Measurements from ENCODE around the gene JARID2.

Gene JARID2

DNA sequence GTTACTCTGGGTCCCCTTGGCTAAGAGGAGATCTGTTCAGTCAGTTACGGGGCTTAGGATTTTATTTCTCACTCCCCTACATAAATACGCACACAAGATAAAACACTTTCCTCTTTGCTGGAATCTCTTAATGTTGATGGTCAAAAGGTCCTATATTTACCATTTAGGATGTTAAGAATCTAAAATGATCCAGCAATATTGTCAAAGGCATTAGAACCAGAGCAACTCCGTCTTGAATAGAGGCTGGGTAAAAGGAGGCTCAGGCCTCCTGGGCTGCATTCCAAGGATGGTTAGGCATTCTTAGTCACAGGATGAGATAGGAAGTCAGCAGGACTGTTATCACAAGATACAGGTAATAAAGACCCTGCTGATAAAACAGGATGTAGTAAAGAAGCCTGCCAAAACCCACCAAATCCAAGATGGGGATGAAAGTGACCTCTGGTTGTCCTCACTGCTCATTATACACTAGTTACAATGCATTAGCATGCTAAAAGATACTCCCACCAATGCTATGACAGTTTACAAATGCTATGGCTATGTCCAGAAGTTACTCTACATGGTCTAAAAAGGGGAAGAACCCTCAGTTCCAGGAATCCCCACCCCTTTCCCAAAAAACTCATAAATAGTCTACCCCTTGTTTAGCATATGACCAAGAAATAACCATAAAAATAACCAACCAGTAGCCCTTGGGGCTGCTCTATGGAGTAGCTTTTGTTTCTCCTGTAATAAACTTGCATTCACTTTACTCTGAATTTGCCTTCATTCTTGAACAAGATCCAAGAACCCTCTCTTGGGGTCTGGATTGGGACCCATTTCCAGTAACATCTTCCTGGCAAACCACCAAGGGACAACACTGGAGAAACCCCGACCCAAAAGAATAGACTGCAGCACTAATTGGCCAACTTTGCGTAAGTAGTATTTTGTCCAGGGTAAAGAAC is 309.5 kb downstream of the JARID2 start:
- no peak overlapping the region for H4K8ac ChIP-seq (ENCODE audit: low read length)
- H2BK5ac ChIP-seq (ENCODE audit: low read depth, low read length, poor library complexity, severe bottlenecking): no peak overlapping the region
- WGBS: 91% methylated on average over 3 of the region's 5 CpGs

DNA sequence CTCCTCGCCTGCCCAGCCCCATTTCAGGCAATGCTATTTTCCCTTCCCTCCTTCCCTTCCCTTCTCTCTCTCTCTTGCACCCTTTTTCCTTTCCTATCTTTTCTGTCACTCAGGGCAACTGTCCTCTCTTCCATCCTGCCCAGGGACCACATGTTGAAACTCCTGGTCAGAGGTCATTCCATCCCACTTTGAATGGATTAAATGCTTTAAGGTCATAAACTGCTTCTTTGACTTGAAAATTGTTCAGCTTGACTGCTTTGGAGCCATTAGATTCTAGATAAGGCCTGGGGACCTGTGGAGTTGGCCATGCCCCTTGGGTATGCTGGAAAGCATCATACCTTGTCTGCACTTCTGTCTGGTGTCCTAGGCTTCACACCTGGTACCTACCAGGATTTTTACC is 310.8 kb downstream of the JARID2 start:
- H3K4me1 ChIP-seq (ENCODE audit: control insufficient read depth, insufficient read depth, low read depth, low read length): peaks cover under 1% of the 10 kb centered on the region
- H3K27ac ChIP-seq (ENCODE audit: low read length, poor library complexity, severe bottlenecking): no peak overlapping the region
- peaks cover 0 to under 1% of the 10 kb centered on the region in 2 experiments for H3K36me3 ChIP-seq (ENCODE audit: control insufficient read depth in 1 of 2, insufficient read depth in 2 of 2, low read depth in 1 of 2, low read length in 2 of 2)
- no peak overlapping the region for H2BK15ac ChIP-seq (ENCODE audit: low read depth, poor library complexity, severe bottlenecking)
- H3K14ac ChIP-seq (ENCODE audit: low read length in 2 of 2): no peak overlapping the region
- no peak overlapping the region for H3K4me3 ChIP-seq (ENCODE audit: insufficient read depth in 1 of 2, low read depth in 1 of 2, low read length in 2 of 2)
- no peaks in the 10 kb centered on the region for H3K9me3 ChIP-seq (ENCODE audit: control insufficient read depth, low read length)
- H3K4me2 ChIP-seq (ENCODE audit: low read length, poor library complexity, severe bottlenecking): no peak overlapping the region
- H2BK12ac ChIP-seq (ENCODE audit: low read length in 2 of 2): no peak overlapping the region
- H2BK5ac ChIP-seq (ENCODE audit: low read depth, low read length, poor library complexity, severe bottlenecking): no peak overlapping the region
- H2AK5ac ChIP-seq (ENCODE audit: low read length, severe bottlenecking): no peak overlapping the region
- H2BK120ac ChIP-seq (ENCODE audit: low read depth, low read length): no peak overlapping the region
- no peak for DNase-seq
- H4K8ac ChIP-seq (ENCODE audit: low read length): no peak overlapping the region
- 95% methylated on average over 1 of the region's 1 CpG for WGBS
- H2AFZ ChIP-seq (ENCODE audit: low read depth, low read length): no peak overlapping the region
- H3K27me3 ChIP-seq (ENCODE audit: control insufficient read depth in 1 of 2, insufficient read depth in 1 of 2, low read length in 2 of 2): no peaks in the 10 kb centered on the region
- H3K18ac ChIP-seq (ENCODE audit: low read depth in 1 of 2, low read length in 2 of 2): no peak overlapping the region
- H4K91ac ChIP-seq (ENCODE audit: low read length): no peak overlapping the region
- H3K23ac ChIP-seq (ENCODE audit: low read length in 2 of 2): no peak overlapping the region
- peak overlapping the region in 1 of 2 experiments; percentile 11 for H3K4ac ChIP-seq (ENCODE audit: low read depth in 1 of 2, low read length in 2 of 2)
- H3K79me1 ChIP-seq (replicated peaks; ENCODE audit: low read length, poor library complexity, severe bottlenecking): peaks cover 24% of the 10 kb centered on the region
- H3K9ac ChIP-seq (ENCODE audit: low read length): no peak overlapping the region

More for the DNA sequence above, 309.5 kb downstream of the JARID2 start:
- no peak overlapping the region for H3K23ac ChIP-seq (ENCODE audit: low read length in 2 of 2)
- H3K14ac ChIP-seq (ENCODE audit: low read length in 2 of 2): no peak overlapping the region
- no peak overlapping the region for H2BK15ac ChIP-seq (ENCODE audit: low read depth, poor library complexity, severe bottlenecking)
- no peaks in the 10 kb centered on the region for H3K9me3 ChIP-seq (ENCODE audit: control insufficient read depth, low read length)
- no peak overlapping the region for H2AFZ ChIP-seq (ENCODE audit: low read depth, low read length)
- peaks cover 0 to 4% of the 10 kb centered on the region in 2 experiments for H3K36me3 ChIP-seq (ENCODE audit: control insufficient read depth in 1 of 2, insufficient read depth in 2 of 2, low read depth in 1 of 2, low read length in 2 of 2)
- H3K4me2 ChIP-seq (ENCODE audit: low read length, poor library complexity, severe bottlenecking): no peak overlapping the region
- no peak for DNase-seq
- H4K91ac ChIP-seq (ENCODE audit: low read length): no peak overlapping the region
- no peak overlapping the region for H2BK12ac ChIP-seq (ENCODE audit: low read length in 2 of 2)
- peaks cover 19% of the 10 kb centered on the region for H3K79me1 ChIP-seq (replicated peaks; ENCODE audit: low read length, poor library complexity, severe bottlenecking)
- H2BK120ac ChIP-seq (ENCODE audit: low read depth, low read length): no peak overlapping the region
- no peak overlapping the region for H3K9ac ChIP-seq (ENCODE audit: low read length)
- H3K18ac ChIP-seq (ENCODE audit: low read depth in 1 of 2, low read length in 2 of 2): no peak overlapping the region
- H3K4me3 ChIP-seq (ENCODE audit: insufficient read depth in 1 of 2, low read depth in 1 of 2, low read length in 2 of 2): no peak overlapping the region
- H3K4me1 ChIP-seq (ENCODE audit: control insufficient read depth, insufficient read depth, low read depth, low read length): peaks cover 8% of the 10 kb centered on the region
- H3K27me3 ChIP-seq (ENCODE audit: control insufficient read depth in 1 of 2, insufficient read depth in 1 of 2, low read length in 2 of 2): no peaks in the 10 kb centered on the region
- no peak overlapping the region for H3K4ac ChIP-seq (ENCODE audit: low read depth in 1 of 2, low read length in 2 of 2)
- no peak overlapping the region for H3K27ac ChIP-seq (ENCODE audit: low read length, poor library complexity, severe bottlenecking)
- no peak overlapping the region for H2AK5ac ChIP-seq (ENCODE audit: low read length, severe bottlenecking)

DNA sequence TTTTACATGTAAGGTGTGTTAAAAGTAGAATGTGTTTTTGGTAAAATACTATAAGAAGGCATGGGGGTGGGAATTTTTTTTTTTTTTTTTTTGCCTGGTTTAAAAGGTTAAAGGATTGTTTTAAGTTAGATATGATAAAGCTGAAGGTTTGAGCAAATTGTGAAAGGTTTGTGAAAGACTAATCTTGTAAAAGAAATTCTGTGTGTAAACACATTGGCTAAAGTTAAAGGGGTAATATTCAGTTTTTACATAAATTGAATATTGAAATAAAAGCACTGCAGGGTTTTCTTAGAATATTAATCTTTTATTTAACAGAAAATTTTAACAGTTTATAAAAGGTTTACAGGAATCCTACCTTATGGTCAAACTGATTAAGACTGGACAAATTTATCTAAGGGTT is 311.3 kb downstream of the JARID2 start:
- H2BK5ac ChIP-seq (ENCODE audit: low read depth, low read length, poor library complexity, severe bottlenecking): no peak overlapping the region
- H4K8ac ChIP-seq (ENCODE audit: low read length): no peak overlapping the region
- no peaks in the 10 kb centered on the region for H3K9me3 ChIP-seq (ENCODE audit: control insufficient read depth, low read length)
- no peak for DNase-seq
- no peak overlapping the region for H4K91ac ChIP-seq (ENCODE audit: low read length)
- no peak overlapping the region for H3K9ac ChIP-seq (ENCODE audit: low read length)
- no peak overlapping the region for H3K27ac ChIP-seq (ENCODE audit: low read length, poor library complexity, severe bottlenecking)
- H2AFZ ChIP-seq (ENCODE audit: low read depth, low read length): no peak overlapping the region
- H2BK15ac ChIP-seq (ENCODE audit: low read depth, poor library complexity, severe bottlenecking): no peak overlapping the region
- H3K23ac ChIP-seq (ENCODE audit: low read length in 2 of 2): no peak overlapping the region
- no peak overlapping the region for H3K4me2 ChIP-seq (ENCODE audit: low read length, poor library complexity, severe bottlenecking)
- no peak overlapping the region for H3K14ac ChIP-seq (ENCODE audit: low read length in 2 of 2)
- H3K4me1 ChIP-seq (ENCODE audit: control insufficient read depth, insufficient read depth, low read depth, low read length): no peaks in the 10 kb centered on the region
- no peaks in the 10 kb centered on the region for H3K27me3 ChIP-seq (ENCODE audit: control insufficient read depth in 1 of 2, insufficient read depth in 1 of 2, low read length in 2 of 2)
- no peak overlapping the region for H3K4me3 ChIP-seq (ENCODE audit: insufficient read depth in 1 of 2, low read depth in 1 of 2, low read length in 2 of 2)
- peaks cover 26% of the 10 kb centered on the region for H3K79me1 ChIP-seq (replicated peaks; ENCODE audit: low read length, poor library complexity, severe bottlenecking)
- H3K36me3 ChIP-seq (ENCODE audit: control insufficient read depth in 1 of 2, insufficient read depth in 2 of 2, low read depth in 1 of 2, low read length in 2 of 2): no peaks in the 10 kb centered on the region
- H2BK120ac ChIP-seq (ENCODE audit: low read depth, low read length): no peak overlapping the region
- H3K4ac ChIP-seq (ENCODE audit: low read depth in 1 of 2, low read length in 2 of 2): no peak overlapping the region
- no peak overlapping the region for H2BK12ac ChIP-seq (ENCODE audit: low read length in 2 of 2)
- H2AK5ac ChIP-seq (ENCODE audit: low read length, severe bottlenecking): no peak overlapping the region
- H3K18ac ChIP-seq (ENCODE audit: low read depth in 1 of 2, low read length in 2 of 2): no peak overlapping the region

DNA sequence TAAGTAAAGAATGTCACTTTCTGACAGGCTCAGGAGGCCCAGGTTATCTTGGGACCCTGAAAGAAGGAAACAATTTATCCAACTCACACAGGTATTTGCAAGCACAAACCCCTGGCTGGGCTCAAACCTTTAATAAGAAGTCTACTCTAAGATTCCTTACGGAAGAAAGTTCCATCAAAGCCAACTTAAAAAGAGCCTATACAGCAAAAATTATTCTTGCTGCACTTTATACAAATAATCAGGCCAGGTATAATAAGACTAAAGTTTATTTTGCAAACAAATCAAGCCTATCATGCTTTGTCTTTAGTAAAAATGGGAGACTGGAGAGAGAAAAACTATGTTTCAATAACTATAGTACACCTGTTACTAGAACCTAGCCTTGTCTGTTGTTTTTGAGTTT is 314.8 kb downstream of the JARID2 start:
- DNase-seq: no peak

More for the DNA sequence above, 314.8 kb downstream of the JARID2 start:
- Histone ChIP-seq H3K27me3 (ENCODE audit: control insufficient read depth in 1 of 2, insufficient read depth in 1 of 2, low read length in 2 of 2) (no peaks in the 10 kb centered on the region), H2AFZ (ENCODE audit: low read depth, low read length) (no peak overlapping the region), H3K18ac (ENCODE audit: low read depth in 1 of 2, low read length in 2 of 2) (no peak overlapping the region), H3K23ac (ENCODE audit: low read length in 2 of 2) (no peak overlapping the region), H2BK5ac (ENCODE audit: low read depth, low read length, poor library complexity, severe bottlenecking) (no peak overlapping the region), H3K4me3 (ENCODE audit: insufficient read depth in 1 of 2, low read depth in 1 of 2, low read length in 2 of 2) (no peak overlapping the region), H3K27ac (ENCODE audit: low read length, poor library complexity, severe bottlenecking) (no peak overlapping the region), H3K9ac (ENCODE audit: low read length) (no peak overlapping the region), H4K91ac (ENCODE audit: low read length) (no peak overlapping the region), H2BK120ac (ENCODE audit: low read depth, low read length) (no peak overlapping the region), H2BK15ac (ENCODE audit: low read depth, poor library complexity, severe bottlenecking) (no peak overlapping the region), H4K8ac (ENCODE audit: low read length) (no peak overlapping the region), H3K9me3 (ENCODE audit: control insufficient read depth, low read length) (no peaks in the 10 kb centered on the region), H3K36me3 (ENCODE audit: control insufficient read depth in 1 of 2, insufficient read depth in 2 of 2, low read depth in 1 of 2, low read length in 2 of 2) (no peaks in the 10 kb centered on the region), H2BK12ac (ENCODE audit: low read length in 2 of 2) (no peak overlapping the region), H3K4me1 (ENCODE audit: control insufficient read depth, insufficient read depth, low read depth, low read length) (peaks cover 3% of the 10 kb centered on the region), H3K79me1 (replicated peaks; ENCODE audit: low read length, poor library complexity, severe bottlenecking) (peaks cover 21% of the 10 kb centered on the region), H3K14ac (ENCODE audit: low read length in 2 of 2) (no peak overlapping the region), H3K4me2 (ENCODE audit: low read length, poor library complexity, severe bottlenecking) (no peak overlapping the region), H2AK5ac (ENCODE audit: low read length, severe bottlenecking) (no peak overlapping the region), H3K4ac (ENCODE audit: low read depth in 1 of 2, low read length in 2 of 2) (no peak overlapping the region)
- WGBS: 100% methylated on average over 1 of the region's 1 CpG

Data from mesenchymal stem cell (in vitro differentiated cells and primary cell).